ENCODE measurements around the gene IER5L. TPM values are rescaled to one million over a fixed set of nuclear protein-coding genes. Genes with fewer than 3 reads are reported as not detected.
"Not testable (repeated sequence)": the region's sequence is repeated elsewhere in the genome, so short reads cannot be mapped to it uniquely, and the experiment has no call there.

Gene IER5L
- total and polyA plus RNA-seq, 4 donors: 8.8 to 66.9 (median 32.8) TPM

DNA sequence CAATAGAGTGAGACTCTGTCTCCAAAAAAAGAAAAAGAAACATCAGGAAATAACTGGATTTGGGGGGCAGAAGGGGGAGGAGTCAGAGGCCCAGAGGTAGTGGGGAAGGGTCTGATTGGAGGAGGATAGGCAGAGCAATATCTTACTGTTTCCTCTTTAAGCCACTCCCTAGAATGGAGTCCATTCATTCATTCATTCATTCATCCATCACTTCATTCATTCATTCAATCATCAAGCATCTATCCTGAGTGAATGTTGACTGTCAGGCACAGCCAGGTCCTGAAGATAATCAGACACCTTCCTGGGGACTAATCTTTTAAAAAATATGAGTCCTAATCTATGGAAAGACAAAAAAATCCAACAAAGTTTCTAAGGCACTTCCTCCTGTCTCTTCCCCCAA, 12.9 kb downstream of the IER5L start:
- Histone ChIP-seq H3K9me3 (ENCODE audit: control insufficient read depth, low read length) (no peaks in the 10 kb centered on the region), H3K27me3 (ENCODE audit: control insufficient read depth in 1 of 2, insufficient read depth in 2 of 2, low read length in 1 of 2) (no peaks in the 10 kb centered on the region), H3K4me3 (ENCODE audit: low read length in 2 of 2) (no peak overlapping the region), H3K4me1 (ENCODE audit: control insufficient read depth in 1 of 2, insufficient read depth in 2 of 2, low read length in 2 of 2) (peaks cover 0 to 3% of the 10 kb centered on the region in 2 donors), H3K27ac (ENCODE audit: low read depth in 1 of 2, low read length in 2 of 2) (no peak overlapping the region), H3K36me3 (ENCODE audit: control insufficient read depth in 1 of 2, insufficient read depth in 2 of 2, low read length in 1 of 2) (no peaks in the 10 kb centered on the region)
- intact Hi-C loops (cut with DNase I): no loop called here
- no peak for ATAC-seq (ENCODE audit: low FRiP score)
- DNase-seq: no peak

DNA sequence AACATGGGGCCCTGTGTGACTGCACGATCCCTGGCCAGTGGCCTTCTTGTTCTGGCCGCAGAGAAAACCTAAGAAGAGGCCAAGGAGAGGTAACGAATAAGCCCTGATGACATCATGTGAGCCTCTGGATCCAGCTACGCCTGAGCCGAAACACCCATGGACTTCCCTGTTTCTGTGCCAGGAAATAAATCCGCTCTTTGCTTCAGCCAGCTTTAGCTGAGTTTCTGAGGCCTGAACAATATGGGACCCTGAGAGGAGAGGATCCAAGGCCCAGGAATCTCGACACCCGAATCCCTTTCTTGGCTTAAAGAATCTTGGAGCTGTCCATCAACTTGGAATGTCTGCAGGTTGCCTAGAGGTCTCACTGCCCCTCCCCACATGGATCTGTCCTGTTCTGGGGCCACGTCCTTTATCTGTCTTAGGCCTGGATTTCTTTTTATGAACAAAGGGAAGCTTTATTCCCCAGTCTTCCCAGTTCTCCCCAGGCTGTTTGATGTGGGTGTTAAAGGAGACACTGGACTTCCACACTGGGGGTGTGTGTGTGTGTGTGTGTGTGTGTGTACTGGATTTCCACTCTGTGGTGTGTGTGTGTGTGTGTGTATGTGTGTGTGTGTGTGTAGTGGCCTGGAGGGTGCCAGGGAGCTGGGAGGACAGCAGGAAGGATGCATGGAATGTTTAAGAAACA, 13.7 kb downstream of the IER5L start:
- WGBS, 2 donors: 6 to 11% methylated on average over 9 of the region's 9 CpGs
- DNase-seq: peak in 1 of 2 donors; percentile 77
- peak; percentile 74 for ATAC-seq (ENCODE audit: low FRiP score)

DNA sequence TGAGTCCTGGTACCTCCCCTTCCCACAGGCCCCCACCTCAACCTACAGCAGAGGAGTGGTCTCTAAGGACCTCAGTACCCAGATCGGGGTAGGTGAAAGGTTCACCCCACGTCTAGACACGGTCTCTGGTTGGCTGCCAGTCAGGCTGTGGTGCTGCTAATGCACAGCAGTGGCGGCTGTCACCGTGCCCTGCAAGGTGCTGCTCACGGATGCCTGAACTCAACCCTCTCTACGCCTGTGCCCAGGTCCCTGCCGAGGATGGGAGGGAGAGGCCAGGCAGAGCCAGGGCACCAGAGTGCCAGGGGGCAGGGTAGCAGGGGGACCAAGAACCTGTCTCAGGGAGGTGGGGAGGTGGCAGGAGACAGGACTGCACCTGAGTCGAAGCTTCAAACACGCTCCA, 14.3 kb downstream of the IER5L start:
- no peak for DNase-seq
- Histone ChIP-seq H3K27me3 (ENCODE audit: control insufficient read depth in 1 of 2, insufficient read depth in 2 of 2, low read length in 1 of 2) (no peaks in the 10 kb centered on the region), H3K4me1 (ENCODE audit: control insufficient read depth in 1 of 2, insufficient read depth in 2 of 2, low read length in 2 of 2) (peaks cover 0 to 3% of the 10 kb centered on the region in 2 donors), H3K4me3 (ENCODE audit: low read length in 2 of 2) (no peak overlapping the region), H3K27ac (ENCODE audit: low read depth in 1 of 2, low read length in 2 of 2) (peak overlapping the region in 1 of 2 donors; percentile 39), H3K36me3 (ENCODE audit: control insufficient read depth in 1 of 2, insufficient read depth in 2 of 2, low read length in 1 of 2) (no peaks in the 10 kb centered on the region), H3K9me3 (ENCODE audit: control insufficient read depth, low read length) (no peaks in the 10 kb centered on the region)
- intact Hi-C loops (cut with DNase I): no loop called here
- WGBS, 2 donors: 73 to 76% methylated on average over 10 of the region's 10 CpGs
- ATAC-seq (ENCODE audit: low FRiP score): peak; percentile 4

More for the DNA sequence above, 13.7 kb downstream of the IER5L start:
- Histone ChIP-seq H3K27me3 (ENCODE audit: control insufficient read depth in 1 of 2, insufficient read depth in 2 of 2, low read length in 1 of 2) (no peaks in the 10 kb centered on the region), H3K36me3 (ENCODE audit: control insufficient read depth in 1 of 2, insufficient read depth in 2 of 2, low read length in 1 of 2) (no peaks in the 10 kb centered on the region), H3K4me3 (ENCODE audit: low read length in 2 of 2) (no peak overlapping the region), H3K4me1 (ENCODE audit: control insufficient read depth in 1 of 2, insufficient read depth in 2 of 2, low read length in 2 of 2) (peaks cover 0 to 3% of the 10 kb centered on the region in 2 donors), H3K9me3 (ENCODE audit: control insufficient read depth, low read length) (no peaks in the 10 kb centered on the region), H3K27ac (ENCODE audit: low read depth in 1 of 2, low read length in 2 of 2) (peak overlapping the region in 1 of 2 donors; percentile 39)
- intact Hi-C loops (cut with DNase I): no loop called here

- DNase-seq; H3K27ac ChIP-seq (ENCODE audit: low read depth in 1 of 2, low read length in 2 of 2); H3K4me3 ChIP-seq (ENCODE audit: low read length in 2 of 2); H3K4me1 ChIP-seq (ENCODE audit: control insufficient read depth in 1 of 2, insufficient read depth in 2 of 2, low read length in 2 of 2); H3K36me3 ChIP-seq (ENCODE audit: control insufficient read depth in 1 of 2, insufficient read depth in 2 of 2, low read length in 1 of 2); H3K27me3 ChIP-seq (ENCODE audit: control insufficient read depth in 1 of 2, insufficient read depth in 2 of 2, low read length in 1 of 2); ATAC-seq (ENCODE audit: low FRiP score); H3K9me3 ChIP-seq (ENCODE audit: control insufficient read depth, low read length); intact Hi-C loops (cut with DNase I): not testable (repeated sequence)
- WGBS, 2 donors: 76 to 77% methylated on average over 5 of the region's 5 CpGs
These were observed 14.8 kb downstream of the IER5L start for GRCh38 chr9:129163198-129163670.

GRCh38 chr9:129162497-129163197, 15.4 kb downstream of the IER5L start:
- no peaks in the 10 kb centered on the region for H3K36me3 ChIP-seq (ENCODE audit: control insufficient read depth in 1 of 2, insufficient read depth in 2 of 2, low read length in 1 of 2)
- ATAC-seq (ENCODE audit: low FRiP score): no peak
- DNase-seq: no peak
- no peak overlapping the region for H3K27ac ChIP-seq (ENCODE audit: low read depth in 1 of 2, low read length in 2 of 2)
- intact Hi-C loops (cut with DNase I): no loop called here
- H3K27me3 ChIP-seq (ENCODE audit: control insufficient read depth in 1 of 2, insufficient read depth in 2 of 2, low read length in 1 of 2): no peaks in the 10 kb centered on the region
- no peak overlapping the region for H3K4me3 ChIP-seq (ENCODE audit: low read length in 2 of 2)
- WGBS, 2 donors: 95 to 96% methylated on average over 11 of the region's 11 CpGs
- no peaks in the 10 kb centered on the region for H3K9me3 ChIP-seq (ENCODE audit: control insufficient read depth, low read length)
- peaks cover 0 to 3% of the 10 kb centered on the region in 2 donors for H3K4me1 ChIP-seq (ENCODE audit: control insufficient read depth in 1 of 2, insufficient read depth in 2 of 2, low read length in 2 of 2)

GRCh38 chr9:129161534-129161837, 16.6 kb downstream of the IER5L start:
- Histone ChIP-seq H3K4me1 (ENCODE audit: control insufficient read depth in 1 of 2, insufficient read depth in 2 of 2, low read length in 2 of 2) (no peaks in the 10 kb centered on the region), H3K36me3 (ENCODE audit: control insufficient read depth in 1 of 2, insufficient read depth in 2 of 2, low read length in 1 of 2) (no peaks in the 10 kb centered on the region), H3K27me3 (ENCODE audit: control insufficient read depth in 1 of 2, insufficient read depth in 2 of 2, low read length in 1 of 2) (no peaks in the 10 kb centered on the region), H3K27ac (ENCODE audit: low read depth in 1 of 2, low read length in 2 of 2) (no peak overlapping the region), H3K9me3 (ENCODE audit: control insufficient read depth, low read length) (no peaks in the 10 kb centered on the region), H3K4me3 (ENCODE audit: low read length in 2 of 2) (no peak overlapping the region)
- 98% methylated on average over 8 to 9 of the region's 9 CpGs for WGBS, 2 donors
- intact Hi-C loops (cut with DNase I): no loop called here
- no peak for DNase-seq
- no peak for ATAC-seq (ENCODE audit: low FRiP score)

GRCh38 chr9:129160712-129161533, 17.1 kb downstream of the IER5L start:
- Histone ChIP-seq H3K36me3 (ENCODE audit: control insufficient read depth in 1 of 2, insufficient read depth in 2 of 2, low read length in 1 of 2) (no peaks in the 10 kb centered on the region), H3K27ac (ENCODE audit: low read depth in 1 of 2, low read length in 2 of 2) (no peak overlapping the region), H3K9me3 (ENCODE audit: control insufficient read depth, low read length) (no peaks in the 10 kb centered on the region), H3K4me1 (ENCODE audit: control insufficient read depth in 1 of 2, insufficient read depth in 2 of 2, low read length in 2 of 2) (no peaks in the 10 kb centered on the region), H3K4me3 (ENCODE audit: low read length in 2 of 2) (no peak overlapping the region), H3K27me3 (ENCODE audit: control insufficient read depth in 1 of 2, insufficient read depth in 2 of 2, low read length in 1 of 2) (no peaks in the 10 kb centered on the region)
- 91 to 92% methylated on average over 9 to 10 of the region's 10 CpGs for WGBS, 2 donors
- ATAC-seq (ENCODE audit: low FRiP score): no peak
- intact Hi-C loops (cut with DNase I): no loop called here
- no peak for DNase-seq

GRCh38 chr9:129156163-129156562, 21.9 kb downstream of the IER5L start:
- H3K36me3 ChIP-seq (ENCODE audit: control insufficient read depth in 1 of 2, insufficient read depth in 2 of 2, low read length in 1 of 2): peaks cover 0 to 2% of the 10 kb centered on the region in 2 donors
- intact Hi-C loops (cut with DNase I): no loop called here
- H3K27me3 ChIP-seq (ENCODE audit: control insufficient read depth in 1 of 2, insufficient read depth in 2 of 2, low read length in 1 of 2): no peaks in the 10 kb centered on the region
- no peak overlapping the region for H3K4me3 ChIP-seq (ENCODE audit: low read length in 2 of 2)
- WGBS, 2 donors: 82 to 87% methylated on average over 10 of the region's 10 CpGs
- H3K4me1 ChIP-seq (ENCODE audit: control insufficient read depth in 1 of 2, insufficient read depth in 2 of 2, low read length in 2 of 2): no peaks in the 10 kb centered on the region
- no peaks in the 10 kb centered on the region for H3K9me3 ChIP-seq (ENCODE audit: control insufficient read depth, low read length)
- ATAC-seq (ENCODE audit: low FRiP score) (no peak), DNase-seq (no peak)
- H3K27ac ChIP-seq (ENCODE audit: low read depth in 1 of 2, low read length in 2 of 2): no peak overlapping the region
